Mesenchymal stem cell (in vitro differentiated cells and primary cell): ENCODE data around the gene POU6F2.

ENCODE experiments used
- DNase-seq: peaks from one replicate; pipeline ENCODE4 v3.0.0-alpha.2; 2013
- H2AFZ ChIP-seq: one replicate; pipeline ENCODE4 v1.6.1; 2013; ENCODE audit warnings: low read depth, mild to moderate bottlenecking, control low read depth, inconsistent platforms, low read length, moderate library complexity
- H2AK5ac ChIP-seq: 2 replicates; pipeline ENCODE4 v1.6.1; 2013; ENCODE audit warnings: low read length, moderate library complexity, mild to moderate bottlenecking, inconsistent platforms; ENCODE audit not compliant: severe bottlenecking
- H2BK120ac ChIP-seq: one replicate; pipeline ENCODE4 v1.6.1; 2013; ENCODE audit warnings: low read depth, mild to moderate bottlenecking, inconsistent platforms, low read length, moderate library complexity
- H2BK12ac ChIP-seq, 2 experiments: one replicate each; pipeline ENCODE4 v1.6.1; 2013; ENCODE audit warnings: inconsistent platforms in 2 of 2, low read length in 2 of 2, mild to moderate bottlenecking in 2 of 2, moderate library complexity in 2 of 2, control low read depth in 1 of 2
- H2BK15ac ChIP-seq: one replicate; pipeline ENCODE4 v1.6.1; 2013; ENCODE audit warnings: mild to moderate bottlenecking, low read depth, inconsistent platforms; ENCODE audit not compliant: poor library complexity, severe bottlenecking
- H2BK5ac ChIP-seq: 2 replicates; pipeline ENCODE4 v1.6.1; 2013; ENCODE audit warnings: low read depth, mild to moderate bottlenecking, low read length, control low read depth, inconsistent platforms; ENCODE audit not compliant: poor library complexity, severe bottlenecking
- H3K14ac ChIP-seq, 2 experiments: one replicate each; pipeline ENCODE4 v1.6.1; 2013; ENCODE audit warnings: inconsistent platforms in 2 of 2, low read length in 2 of 2, control low read depth in 1 of 2, mild to moderate bottlenecking in 1 of 2, moderate library complexity in 1 of 2
- H3K18ac ChIP-seq, 2 experiments: one replicate each; pipeline ENCODE4 v1.6.1; 2013; ENCODE audit warnings: inconsistent platforms in 2 of 2, low read length in 2 of 2, control low read depth in 1 of 2, low read depth in 1 of 2, mild to moderate bottlenecking in 1 of 2
- H3K23ac ChIP-seq, 2 experiments: one replicate each; pipeline ENCODE4 v1.6.1; 2013; ENCODE audit warnings: inconsistent platforms in 2 of 2, low read length in 2 of 2, mild to moderate bottlenecking in 2 of 2, moderate library complexity in 2 of 2, control low read depth in 1 of 2
- H3K27ac ChIP-seq: 2 replicates; pipeline ENCODE4 v1.5.1; 2013; ENCODE audit warnings: mild to moderate bottlenecking, moderate library complexity, low read length, control low read depth, inconsistent platforms; ENCODE audit not compliant: poor library complexity, severe bottlenecking
- H3K27me3 ChIP-seq, 2 experiments: 2 replicates each; pipeline versions ENCODE4 v1.6.1 to v1.7.0; 2013; ENCODE audit warnings: low read length in 2 of 2, mild to moderate bottlenecking in 2 of 2, moderate library complexity in 2 of 2, control low read depth in 1 of 2, inconsistent platforms in 1 of 2; ENCODE audit not compliant: control insufficient read depth in 1 of 2, insufficient read depth in 1 of 2
- H3K36me3 ChIP-seq, 2 experiments: 2 replicates each; pipeline versions ENCODE4 v1.6.1 to v1.7.0; 2013; ENCODE audit warnings: low read length in 2 of 2, control low read depth in 1 of 2, inconsistent platforms in 1 of 2, low read depth in 1 of 2, mild to moderate bottlenecking in 1 of 2; ENCODE audit not compliant: insufficient read depth in 2 of 2, control insufficient read depth in 1 of 2
- H3K4ac ChIP-seq, 2 experiments: one replicate each; pipeline ENCODE4 v1.6.1; 2013; ENCODE audit warnings: inconsistent platforms in 2 of 2, low read length in 2 of 2, mild to moderate bottlenecking in 2 of 2, moderate library complexity in 2 of 2, control low read depth in 1 of 2, low read depth in 1 of 2
- H3K4me1 ChIP-seq: 2 replicates; pipeline ENCODE4 v1.6.1; 2013; ENCODE audit warnings: low read depth, low read length, control low read depth; ENCODE audit not compliant: control insufficient read depth, insufficient read depth
- H3K4me2 ChIP-seq: 2 replicates; pipeline ENCODE4 v1.6.1; 2013; ENCODE audit warnings: low read length, mild to moderate bottlenecking, inconsistent platforms; ENCODE audit not compliant: poor library complexity, severe bottlenecking
- H3K4me3 ChIP-seq, 2 experiments: 2 replicates each; pipeline versions ENCODE4 v1.5.1 to v1.7.0; 2013; ENCODE audit warnings: low read length in 2 of 2, mild to moderate bottlenecking in 2 of 2, control low read depth in 1 of 2, low read depth in 1 of 2; ENCODE audit not compliant: insufficient read depth in 1 of 2
- H3K79me1 ChIP-seq: replicated peaks from 2 replicates; pipeline ENCODE4 v1.6.1; 2013; ENCODE audit warnings: mild to moderate bottlenecking, control low read depth, low read length, inconsistent platforms; ENCODE audit not compliant: poor library complexity, severe bottlenecking
- H3K9ac ChIP-seq: 2 replicates; pipeline ENCODE4 v1.7.0; 2013; ENCODE audit warnings: mild to moderate bottlenecking, low read length, moderate library complexity
- H3K9me3 ChIP-seq: 2 replicates; pipeline ENCODE4 v1.7.0; 2013; ENCODE audit warnings: mild to moderate bottlenecking, low read length; ENCODE audit not compliant: control insufficient read depth
- H4K8ac ChIP-seq: one replicate; pipeline ENCODE4 v1.6.1; 2013; ENCODE audit warnings: inconsistent platforms, mild to moderate bottlenecking, low read length, moderate library complexity
- H4K91ac ChIP-seq: one replicate; pipeline ENCODE4 v1.6.1; 2013; ENCODE audit warnings: mild to moderate bottlenecking, low read length, inconsistent platforms
- WGBS: methylation state at CpG from one replicate; pipeline ENCODE4 v1.1.7; 2013; ENCODE audit warnings: mixed read lengths; 5-methylcytosine and 5-hydroxymethylcytosine counted together

POU6F2 gene

GRCh38 chr7:39099146-39099545 lies 121.4 kb downstream of the POU6F2 start:
- H2AK5ac ChIP-seq: no peak overlapping the region
- no peak overlapping the region for H3K4me3 ChIP-seq
- peaks cover 4% of the 10 kb centered on the region for H3K9me3 ChIP-seq
- no peaks in the 10 kb centered on the region for H3K4me1 ChIP-seq
- H2BK5ac ChIP-seq: no peak overlapping the region
- H3K9ac ChIP-seq: no peak overlapping the region
- no peak overlapping the region for H2BK15ac ChIP-seq
- no peak overlapping the region for H4K91ac ChIP-seq
- no peak overlapping the region for H2AFZ ChIP-seq
- H3K23ac ChIP-seq: no peak overlapping the region
- no peak overlapping the region for H2BK12ac ChIP-seq
- H3K18ac ChIP-seq: no peak overlapping the region
- no peak for DNase-seq
- no peak overlapping the region for H3K4me2 ChIP-seq
- 96% methylated on average over 3 of the region's 3 CpGs for WGBS
- no peaks in the 10 kb centered on the region for H3K36me3 ChIP-seq
- H3K4ac ChIP-seq: no peak overlapping the region
- H3K27me3 ChIP-seq: no peaks in the 10 kb centered on the region
- no peak overlapping the region for H3K14ac ChIP-seq
- no peaks in the 10 kb centered on the region for H3K79me1 ChIP-seq
- no peak overlapping the region for H3K27ac ChIP-seq
- H4K8ac ChIP-seq: no peak overlapping the region
- no peak overlapping the region for H2BK120ac ChIP-seq

- Histone ChIP-seq H4K91ac (no peak overlapping the region), H2AK5ac (no peak overlapping the region), H2BK15ac (no peak overlapping the region), H3K79me1 (no peaks in the 10 kb centered on the region), H3K27me3 (no peaks in the 10 kb centered on the region), H4K8ac (no peak overlapping the region), H3K23ac (no peak overlapping the region), H3K4me2 (no peak overlapping the region), H3K9ac (no peak overlapping the region), H3K4me1 (no peaks in the 10 kb centered on the region), H2AFZ (no peak overlapping the region), H3K18ac (no peak overlapping the region), H2BK5ac (no peak overlapping the region), H3K36me3 (no peaks in the 10 kb centered on the region), H3K9me3 (peaks cover 4% of the 10 kb centered on the region), H3K14ac (no peak overlapping the region), H2BK120ac (no peak overlapping the region), H3K4me3 (no peak overlapping the region), H3K4ac (no peak overlapping the region), H2BK12ac (no peak overlapping the region), H3K27ac (no peak overlapping the region)
- no peak for DNase-seq
- WGBS: no CpG with 5 or more reads among the region's 2 CpGs
These were observed 122.6 kb downstream of the POU6F2 start for GRCh38 chr7:39100270-39100669.

- Histone ChIP-seq H2AK5ac (no peak overlapping the region), H2BK5ac (no peak overlapping the region), H3K9ac (no peak overlapping the region), H2BK120ac (no peak overlapping the region), H3K27me3 (no peaks in the 10 kb centered on the region), H3K4me2 (no peak overlapping the region), H3K4ac (no peak overlapping the region), H3K23ac (no peak overlapping the region), H3K4me3 (no peak overlapping the region), H4K8ac (no peak overlapping the region), H3K14ac (no peak overlapping the region), H3K9me3 (peaks cover 4% of the 10 kb centered on the region), H2AFZ (no peak overlapping the region), H3K79me1 (no peaks in the 10 kb centered on the region), H2BK15ac (no peak overlapping the region), H3K36me3 (no peaks in the 10 kb centered on the region), H2BK12ac (no peak overlapping the region), H3K4me1 (no peaks in the 10 kb centered on the region), H4K91ac (no peak overlapping the region), H3K18ac (no peak overlapping the region), H3K27ac (no peak overlapping the region)
- no peak for DNase-seq
- no CpG with 5 or more reads among the region's 2 CpGs for WGBS
These were observed 124.5 kb downstream of the POU6F2 start for GRCh38 chr7:39102234-39102633.

GRCh38 chr7:39105720-39106119 lies 128.0 kb downstream of the POU6F2 start:
- H3K4me2 ChIP-seq: no peak overlapping the region
- H2BK5ac ChIP-seq: no peak overlapping the region
- H3K4ac ChIP-seq: no peak overlapping the region

More at GRCh38 chr7:39105720-39106119, 128.0 kb downstream of the POU6F2 start:
- Histone ChIP-seq H3K27me3 (no peaks in the 10 kb centered on the region), H3K23ac (no peak overlapping the region), H2BK120ac (no peak overlapping the region), H3K18ac (no peak overlapping the region), H3K27ac (no peak overlapping the region), H3K79me1 (no peaks in the 10 kb centered on the region), H3K4me3 (no peak overlapping the region), H2BK12ac (no peak overlapping the region), H3K9me3 (no peaks in the 10 kb centered on the region), H3K36me3 (no peaks in the 10 kb centered on the region), H3K4me1 (no peaks in the 10 kb centered on the region), H2AK5ac (no peak overlapping the region), H4K91ac (no peak overlapping the region), H2AFZ (no peak overlapping the region), H2BK15ac (no peak overlapping the region), H3K14ac (no peak overlapping the region), H3K9ac (no peak overlapping the region), H4K8ac (no peak overlapping the region)
- no CpG with 5 or more reads among the region's 1 CpG for WGBS
- DNase-seq: no peak
